Epithelial cell of esophagus (primary cell): ENCODE results near the gene UBTF.
A peak's percentile ranks its signal among the peaks of the same experiment; 100 is the strongest.

Source experiments
- DNase-seq: peaks from one replicate; pipeline ENCODE4 v3.0.0; 2010; ENCODE audit warnings: low read depth
- H3K4me3 ChIP-seq: 2 replicates; pipeline ENCODE4 v1.5.1; 2011; ENCODE audit warnings: mild to moderate bottlenecking, low read length, control low read depth
- CTCF ChIP-seq: IDR thresholded peaks from 2 replicates; pipeline ENCODE4 v1.5.1; 2011; ENCODE audit warnings: low read depth, mild to moderate bottlenecking, low read length, control low read depth, inconsistent platforms; ENCODE audit not compliant: insufficient read depth; ENCODE audit errors: missing control alignments

The UBTF gene

GRCh38 chr17:44202756-44203155 is 16.7 kb downstream of the UBTF start:
- no peak for DNase-seq
- no peak for TF ChIP-seq CTCF
- H3K4me3 ChIP-seq: no peak overlapping the region

- TF ChIP-seq CTCF: no peak
- peak overlapping the region; percentile 56 for H3K4me3 ChIP-seq
- DNase-seq: no peak
Measured at GRCh38 chr17:44200478-44201155, 18.9 kb downstream of the UBTF start.

GRCh38 chr17:44199553-44200477 is 19.7 kb downstream of the UBTF start, which contains the start of gene ATXN7L3:
TSS of gene ATXN7L3 (minus strand) at chr17:44199884. CDS start at chr17:44198070, 1,814 bp downstream.
- peak; percentile 99 for DNase-seq
- no peak for TF ChIP-seq CTCF
- H3K4me3 ChIP-seq: peak within 1 kb of the TSS; percentile 80

- H3K4me3 ChIP-seq: peak overlapping the region; percentile 80
- DNase-seq: peak; percentile 53
- TF ChIP-seq CTCF: no peak
Measured at GRCh38 chr17:44198721-44199552, 20.5 kb downstream of the UBTF start.

- DNase-seq: peak; percentile 49
- peak; percentile 10 for TF ChIP-seq CTCF
- H3K4me3 ChIP-seq: peak overlapping the region; percentile 80
Measured at GRCh38 chr17:44197980-44198720, 21.3 kb downstream of the UBTF start.

- TF ChIP-seq CTCF: no peak
- H3K4me3 ChIP-seq: no peak overlapping the region
- no peak for DNase-seq
Measured at GRCh38 chr17:44197107-44197506, 22.4 kb downstream of the UBTF start.
